ENCODE data around the gene HOOK1.

Gene HOOK1

DNA sequence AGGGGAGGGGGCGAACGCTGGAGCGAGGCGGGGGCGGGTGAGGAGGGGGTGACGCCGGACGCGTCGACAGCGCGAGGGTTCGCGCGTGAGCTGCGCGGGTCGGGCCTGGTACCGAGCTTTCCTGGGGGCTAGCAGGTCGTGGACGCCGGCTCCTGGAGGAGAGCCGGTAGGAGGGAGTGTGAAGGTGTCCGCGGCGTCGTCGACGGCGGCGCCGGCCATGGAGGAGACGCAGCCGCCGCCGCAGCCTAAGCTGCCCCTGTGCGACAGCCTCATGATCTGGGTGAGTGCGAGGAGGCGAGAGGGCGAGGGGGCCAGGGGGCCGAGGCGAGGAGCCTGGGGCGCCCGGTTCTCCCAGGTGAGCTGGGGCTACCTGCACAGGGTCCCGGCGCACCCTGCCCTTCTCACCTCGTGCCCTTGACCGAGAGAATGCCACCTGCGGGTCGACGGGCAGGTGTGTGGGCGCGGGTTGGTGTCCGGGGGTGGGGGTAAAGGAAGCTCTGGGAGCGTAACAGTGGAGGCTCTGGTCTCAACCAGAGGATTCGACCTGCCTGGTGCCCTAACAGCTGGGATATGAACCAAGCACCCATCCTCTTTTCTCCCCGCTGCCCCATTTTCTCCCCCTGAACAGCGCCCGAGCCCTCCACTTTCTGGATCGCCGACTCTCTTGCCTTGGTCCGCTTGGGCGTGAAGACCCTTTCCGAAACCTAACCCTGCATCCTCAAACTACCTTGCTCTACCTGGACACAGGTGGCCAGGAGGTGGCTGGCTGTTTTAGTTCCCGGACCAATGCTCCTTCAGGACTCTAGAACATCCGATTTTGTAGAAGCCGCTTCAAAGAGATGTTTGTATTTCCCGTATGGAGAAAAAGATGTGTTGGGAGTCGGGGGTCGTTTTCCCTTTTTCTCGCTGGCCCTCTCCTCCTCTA, at the start of gene HOOK1:
Gene HOOK1 (plus strand): TSS at position 49 of the 925 bp plus-strand sequence. CDS start 169 bp downstream, at position 218.
- in situ Hi-C loops (cut with MboI; ENCODE audit: low sequenced_read_pairs), result no loop called here

GRCh38 chr1:59765011-59765730, 49.6 kb upstream of the HOOK1 start:
- in situ Hi-C loops (cut with MboI; ENCODE audit: low sequenced_read_pairs), result no loop called here

DNA sequence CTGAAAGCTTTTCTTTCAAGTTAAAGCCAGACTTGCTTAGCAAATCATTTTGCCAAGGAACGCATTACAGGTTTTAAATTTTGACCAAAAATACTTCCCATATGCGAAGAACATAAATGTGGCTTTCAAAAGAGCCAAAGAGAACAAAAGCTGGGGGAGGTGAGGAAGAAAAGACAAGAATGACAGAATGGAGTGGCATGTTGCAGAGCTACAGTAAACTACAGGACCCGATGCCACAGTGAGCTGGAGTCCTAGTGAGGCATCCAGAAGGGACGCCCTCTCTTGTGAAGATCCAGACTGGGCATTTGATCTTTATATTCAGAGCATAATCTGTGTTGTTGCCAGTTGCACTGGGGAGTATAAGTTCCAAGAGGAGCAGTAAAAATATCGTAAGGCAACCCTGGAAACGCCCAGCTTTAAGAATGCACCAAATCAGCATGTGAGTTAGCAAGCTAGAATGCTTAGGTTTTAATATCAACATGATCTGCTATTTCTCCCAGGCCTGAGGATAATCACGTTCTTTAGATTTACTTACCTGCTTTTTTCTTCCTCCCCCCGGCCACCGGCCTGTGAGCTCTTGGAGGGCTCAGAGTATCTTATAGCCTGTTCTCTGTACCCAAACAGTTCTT, 48.4 kb upstream of the HOOK1 start:
- in situ Hi-C loops (cut with MboI; ENCODE audit: low sequenced_read_pairs), result no loop called here

- in situ Hi-C loops (cut with MboI; ENCODE audit: low sequenced_read_pairs), result no loop called here
These were observed 47.6 kb upstream of the HOOK1 start for GRCh38 chr1:59767119-59767518.

GRCh38 chr1:59768792-59769735, 45.7 kb upstream of the HOOK1 start:
- in situ Hi-C loops (cut with MboI; ENCODE audit: low sequenced_read_pairs), result no loop called here

GRCh38 chr1:59769736-59770095, 45.0 kb upstream of the HOOK1 start:
- in situ Hi-C loops (cut with MboI; ENCODE audit: low sequenced_read_pairs), result no loop called here

GRCh38 chr1:59771361-59771760, 43.4 kb upstream of the HOOK1 start:
- in situ Hi-C loops (cut with MboI; ENCODE audit: low sequenced_read_pairs), result no loop called here

DNA sequence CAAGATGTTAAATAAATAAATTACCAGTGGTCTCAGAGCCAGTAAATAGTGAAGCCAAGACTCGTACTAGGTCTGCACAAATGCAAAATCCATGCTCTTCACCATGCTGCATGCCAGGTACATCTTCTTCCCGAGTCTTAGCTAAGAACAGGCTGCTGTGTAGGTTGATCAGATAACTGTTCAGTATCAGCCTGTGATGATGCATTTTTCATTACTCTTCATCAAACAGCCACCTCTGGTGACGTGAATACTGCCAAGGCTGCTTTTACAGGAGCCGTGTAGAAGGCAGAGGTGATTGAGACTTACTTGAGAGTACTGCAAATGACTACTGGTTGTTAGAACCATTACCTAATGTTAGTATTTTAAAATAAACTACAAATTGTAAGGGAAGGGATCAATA, 39.3 kb upstream of the HOOK1 start:
- in situ Hi-C loops (cut with MboI; ENCODE audit: low sequenced_read_pairs), result no loop called here

DNA sequence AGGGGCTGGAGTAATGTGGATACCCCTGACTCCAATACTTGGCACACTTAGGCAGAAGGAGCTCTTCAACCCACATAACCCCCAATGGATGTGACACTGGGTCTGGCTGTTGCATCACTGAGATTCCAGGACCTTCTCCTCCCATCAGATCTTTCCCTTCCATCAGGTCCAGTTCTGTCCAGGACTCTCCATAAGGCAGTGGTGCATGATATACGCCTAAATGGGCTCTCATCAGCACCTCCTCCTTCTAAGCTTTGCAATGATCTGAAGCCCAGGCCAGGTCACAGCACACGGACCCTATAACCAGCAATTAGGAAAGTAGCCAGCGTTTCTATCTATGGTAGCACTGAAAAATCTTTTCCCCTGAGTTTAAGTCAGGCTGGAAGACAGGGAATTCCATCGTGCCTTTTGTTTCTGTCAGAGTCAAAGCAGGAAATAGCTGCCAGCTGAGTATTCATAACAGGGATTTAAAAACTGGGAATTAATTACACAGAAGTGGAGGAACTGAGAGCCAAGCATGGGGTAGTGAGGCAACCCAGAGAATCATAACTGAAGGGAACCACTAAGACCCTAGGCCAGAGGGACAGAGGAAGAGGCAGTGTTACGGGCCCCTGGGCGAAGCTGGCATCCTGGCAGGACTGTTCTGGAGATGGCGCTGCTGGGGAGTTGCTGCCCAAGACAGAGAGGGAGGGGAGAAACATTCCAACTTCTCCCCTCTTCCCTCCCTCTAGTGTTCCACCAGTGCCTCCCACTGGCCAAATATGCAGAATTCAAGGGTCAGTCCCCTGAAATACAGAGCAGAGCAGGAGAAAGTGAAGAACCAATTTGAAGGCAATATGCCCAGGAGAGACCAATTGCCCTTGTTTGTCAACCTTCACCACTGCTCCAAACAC, 37.5 kb upstream of the HOOK1 start:
- in situ Hi-C loops (cut with MboI; ENCODE audit: low sequenced_read_pairs), result no loop called here

GRCh38 chr1:59779949-59780348, 34.8 kb upstream of the HOOK1 start:
- in situ Hi-C loops (cut with MboI; ENCODE audit: low sequenced_read_pairs), result no loop called here

- in situ Hi-C loops (cut with MboI; ENCODE audit: low sequenced_read_pairs), result no loop called here
These were observed 25.9 kb upstream of the HOOK1 start for GRCh38 chr1:59788825-59789224.

- in situ Hi-C loops (cut with MboI; ENCODE audit: low sequenced_read_pairs), result no loop called here
These were observed 16.1 kb upstream of the HOOK1 start for GRCh38 chr1:59798600-59798999.

- in situ Hi-C loops (cut with MboI; ENCODE audit: low sequenced_read_pairs), result no loop called here
These were observed 11.2 kb upstream of the HOOK1 start for GRCh38 chr1:59803458-59804038.

DNA sequence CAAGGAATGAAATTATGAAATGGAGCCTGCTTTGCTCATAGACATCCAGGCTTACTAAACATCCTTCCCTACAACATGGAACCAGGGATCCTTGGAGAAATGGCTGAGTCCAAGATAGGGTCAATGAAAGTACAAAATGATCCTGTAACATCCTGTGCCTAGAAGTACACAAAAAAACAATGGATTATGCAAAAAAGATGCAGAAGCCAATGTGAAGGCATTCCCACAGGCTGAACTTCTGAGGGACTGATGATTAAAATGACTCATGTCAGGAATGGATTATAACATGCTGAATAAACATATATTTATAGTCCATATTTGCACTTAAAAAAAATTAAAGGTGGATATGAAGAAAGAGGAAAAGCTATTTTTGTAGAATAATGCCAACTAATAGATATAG, 10.4 kb upstream of the HOOK1 start:
- in situ Hi-C loops (cut with MboI; ENCODE audit: low sequenced_read_pairs), result no loop called here

DNA sequence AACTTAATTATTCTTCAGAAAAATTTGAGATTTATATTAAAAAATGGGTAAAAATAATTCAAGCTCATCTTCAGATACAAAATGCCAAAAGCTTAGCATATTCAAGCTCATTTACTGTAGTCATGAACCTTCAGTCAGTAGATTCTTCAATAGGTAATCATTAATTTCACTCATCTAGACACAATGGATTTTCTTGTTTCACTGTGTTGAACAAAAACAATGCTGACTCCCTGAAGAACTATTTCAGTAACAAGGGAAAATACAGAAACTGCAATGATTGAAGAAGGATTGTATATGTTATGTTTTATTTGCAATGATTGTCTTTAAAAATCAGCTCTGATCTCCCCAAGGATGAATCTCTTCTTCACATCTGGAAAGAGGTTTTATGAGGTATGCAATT, 9.2 kb upstream of the HOOK1 start:
- in situ Hi-C loops (cut with MboI; ENCODE audit: low sequenced_read_pairs), result no loop called here

- in situ Hi-C loops (cut with MboI; ENCODE audit: low sequenced_read_pairs), result no loop called here
These were observed 409 bp upstream of the HOOK1 start for GRCh38 chr1:59814180-59814900.

DNA sequence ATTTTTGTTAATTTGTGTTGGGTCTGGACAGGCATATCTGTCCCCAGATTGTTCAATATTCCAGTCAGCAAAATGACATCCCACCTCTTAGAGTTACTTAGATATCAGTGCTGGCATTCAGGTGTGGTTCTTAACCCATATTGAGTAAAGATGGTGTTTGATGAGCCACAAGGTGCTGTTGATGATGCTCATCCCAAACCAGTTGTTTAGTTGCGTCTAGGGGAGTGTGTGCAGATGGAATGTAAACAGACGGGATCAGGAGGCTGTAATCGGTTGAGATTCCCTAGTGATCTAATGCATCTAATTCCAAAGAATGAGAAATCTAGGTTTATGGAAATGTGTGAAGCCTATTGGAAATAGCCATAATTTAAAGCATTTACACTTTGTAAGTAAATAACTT, 1.1 kb downstream of the HOOK1 start:
- in situ Hi-C loops (cut with MboI; ENCODE audit: low sequenced_read_pairs), result no loop called here

GRCh38 chr1:59816318-59816878, 1.6 kb downstream of the HOOK1 start:
- in situ Hi-C loops (cut with MboI; ENCODE audit: low sequenced_read_pairs), result no loop called here

Data from hTERT RPE-1 (cell line).